Transverse colon (tissue), 4 donors: ENCODE measurements around the gene RPL35. TPM values are rescaled to one million over a fixed set of nuclear protein-coding genes. Genes with fewer than 3 reads are reported as not detected.
A peak's percentile ranks its signal among the peaks of the same experiment; 100 is the strongest.

ENCODE experiments used
- DNase-seq: peaks from one replicate; pipeline ENCODE4 v3.0.0-alpha.2; 2019
- H3K27ac ChIP-seq, 4 donors: fragments of 200-600 bp; sonication (generic); 2 replicates each; pipeline ENCODE4 v1.5.1; 2016 to 2018; ENCODE audit warnings: inconsistent platforms in 4 of 4
- H3K27me3 ChIP-seq: fragments of 200-600 bp; sonication (generic); 2 replicates; pipeline ENCODE4 v1.5.1; 2017; ENCODE audit warnings: inconsistent platforms
- H3K36me3 ChIP-seq, 4 donors: fragments of 200-600 bp; sonication (generic); 2 replicates each; pipeline ENCODE4 v1.5.1; 2017 to 2019; ENCODE audit warnings: inconsistent platforms in 4 of 4
- H3K4me1 ChIP-seq, 4 donors: fragments of 200-600 bp; sonication (generic); 2 replicates each; pipeline ENCODE4 v1.5.1; 2017 to 2020; ENCODE audit warnings: inconsistent platforms in 4 of 4
- H3K4me3 ChIP-seq, 4 donors: fragments of 200-600 bp; sonication (generic); 1 replicate in 1 of 4; 2 replicates in 3 of 4; pipeline versions ENCODE4 v1.5.1 to v1.6.1; 2017 to 2019; ENCODE audit warnings: inconsistent platforms in 4 of 4
- H3K9me3 ChIP-seq, 2 donors: fragments of 200-600 bp; sonication (generic); 2 replicates each; pipeline ENCODE4 v1.5.1; 2017 to 2019; ENCODE audit warnings: inconsistent platforms in 2 of 2
- EP300 ChIP-seq: sonication (generic); formaldehyde crosslinking; IDR thresholded peaks from one replicate; pipeline ENCODE4 v1.6.1; 2017; ENCODE audit warnings: antibody characterized with exemption, low read depth
- POLR2A ChIP-seq: fragments of 450-650 bp; IDR thresholded peaks from one replicate; pipeline ENCODE4 v1.6.1; 2016; ENCODE audit warnings: antibody characterized with exemption, mild to moderate bottlenecking, moderate library complexity
- POLR2AphosphoS5 ChIP-seq, 3 donors: sonication (generic); formaldehyde crosslinking; IDR thresholded peaks; one replicate each; pipeline ENCODE4 v1.6.1; 2016; ENCODE audit warnings: antibody characterized with exemption in 3 of 3
- WGBS, 2 donors: methylation state at CpG; one replicate each; pipeline ENCODE4 v1.1.5; 2018; ENCODE audit warnings: low coverage in 1 of 2; 5-methylcytosine and 5-hydroxymethylcytosine counted together
- in situ Hi-C, 4 donors: fragments of 200-750 bp; cut with MboI; loops; one replicate each; pipeline versions ENCODE4 v1.15.0 to v1.15.1; 2017; ENCODE audit warnings: low sequenced_read_pairs in 3 of 4, low pct_ligation_motif_present in 1 of 4, low pct_unique_long_range_greater_than_20kb in 1 of 4
- intact Hi-C: fragments of 100-400 bp; cut with DNase I; formaldehyde crosslinking; loops from one replicate; pipeline ENCODE4 v1.15.1; 2023; ENCODE audit warnings: low total_unique reads
- total RNA-seq, 4 donors: library from RNA; depleted of rRNA; stranded (reverse); fragments of >200 nt; gene quantifications; one replicate each; pipeline ENCODE4 v1.1.0, GENCODE V29; 2016
- TF ChIP-seq, protein P1 (sequence below), 5 experiments: fragments of 200-600 bp in 3 of 5; fragments of 450-650 bp in 2 of 5; sonication (generic) in 3 of 5; IDR thresholded peaks; 1 replicate in 2 of 5; 2 replicates in 3 of 5; pipeline ENCODE4 v1.5.1; 2016 to 2017; ENCODE audit warnings: antibody characterized with exemption in 5 of 5, inconsistent platforms in 3 of 5, mild to moderate bottlenecking in 2 of 5, moderate library complexity in 1 of 5

Gene RPL35
- total RNA-seq, 4 donors from 2014 or later = 498 to 3,953 (median 1,382) TPM

DNA sequence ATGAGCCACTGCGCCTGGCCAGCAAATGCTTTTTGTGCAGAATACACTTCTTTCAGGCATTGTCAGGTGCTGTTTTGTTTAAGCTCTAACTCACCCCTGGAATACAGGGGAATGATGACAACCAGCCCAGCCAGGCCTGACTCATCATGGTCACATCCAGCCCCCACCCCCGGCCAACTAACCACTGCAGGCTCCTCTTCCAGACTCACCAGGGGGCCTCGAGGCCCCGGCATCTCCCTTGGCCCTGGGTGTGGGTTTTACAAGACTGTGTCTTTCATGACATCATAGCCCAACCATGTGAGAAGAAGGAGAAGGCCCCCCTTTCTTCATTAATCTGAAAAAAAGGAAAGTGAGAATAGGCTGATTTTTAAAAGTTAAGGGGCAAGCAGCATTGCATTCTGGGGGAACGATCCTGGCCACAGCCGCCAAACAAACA, 49.3 kb downstream of the RPL35 start:
- 58 to 100% methylated on average over 1 to 6 of the region's 6 CpGs for whole genome bisulfite sequencing, 2 donors
- intact Hi-C loops (no loop called here), in situ Hi-C loops (no loop called here)
- no peak for TF ChIP-seq EP300
- no peak for TF ChIP-seq POLR2A
- no peak for TF ChIP-seq POLR2AphosphoS5 (IDR thresholded peaks at IDR 0.05)
- TF ChIP-seq, protein P1, sequence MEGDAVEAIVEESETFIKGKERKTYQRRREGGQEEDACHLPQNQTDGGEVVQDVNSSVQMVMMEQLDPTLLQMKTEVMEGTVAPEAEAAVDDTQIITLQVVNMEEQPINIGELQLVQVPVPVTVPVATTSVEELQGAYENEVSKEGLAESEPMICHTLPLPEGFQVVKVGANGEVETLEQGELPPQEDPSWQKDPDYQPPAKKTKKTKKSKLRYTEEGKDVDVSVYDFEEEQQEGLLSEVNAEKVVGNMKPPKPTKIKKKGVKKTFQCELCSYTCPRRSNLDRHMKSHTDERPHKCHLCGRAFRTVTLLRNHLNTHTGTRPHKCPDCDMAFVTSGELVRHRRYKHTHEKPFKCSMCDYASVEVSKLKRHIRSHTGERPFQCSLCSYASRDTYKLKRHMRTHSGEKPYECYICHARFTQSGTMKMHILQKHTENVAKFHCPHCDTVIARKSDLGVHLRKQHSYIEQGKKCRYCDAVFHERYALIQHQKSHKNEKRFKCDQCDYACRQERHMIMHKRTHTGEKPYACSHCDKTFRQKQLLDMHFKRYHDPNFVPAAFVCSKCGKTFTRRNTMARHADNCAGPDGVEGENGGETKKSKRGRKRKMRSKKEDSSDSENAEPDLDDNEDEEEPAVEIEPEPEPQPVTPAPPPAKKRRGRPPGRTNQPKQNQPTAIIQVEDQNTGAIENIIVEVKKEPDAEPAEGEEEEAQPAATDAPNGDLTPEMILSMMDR (IDR thresholded peaks at IDR 0.05) = no peak
- Histone ChIP-seq H3K36me3 (no peaks in the 10 kb centered on the region), H3K27me3 (no peaks in the 10 kb centered on the region), H3K27ac (peak overlapping the region; percentile 13 to 83 (median 77)), H3K4me1 (peaks cover 11 to 26% (median 24%) of the 10 kb centered on the region in 4 donors), H3K4me3 (no peak overlapping the region), H3K9me3 (no peaks in the 10 kb centered on the region)
- peak; percentile 47 for DNase-seq

DNA sequence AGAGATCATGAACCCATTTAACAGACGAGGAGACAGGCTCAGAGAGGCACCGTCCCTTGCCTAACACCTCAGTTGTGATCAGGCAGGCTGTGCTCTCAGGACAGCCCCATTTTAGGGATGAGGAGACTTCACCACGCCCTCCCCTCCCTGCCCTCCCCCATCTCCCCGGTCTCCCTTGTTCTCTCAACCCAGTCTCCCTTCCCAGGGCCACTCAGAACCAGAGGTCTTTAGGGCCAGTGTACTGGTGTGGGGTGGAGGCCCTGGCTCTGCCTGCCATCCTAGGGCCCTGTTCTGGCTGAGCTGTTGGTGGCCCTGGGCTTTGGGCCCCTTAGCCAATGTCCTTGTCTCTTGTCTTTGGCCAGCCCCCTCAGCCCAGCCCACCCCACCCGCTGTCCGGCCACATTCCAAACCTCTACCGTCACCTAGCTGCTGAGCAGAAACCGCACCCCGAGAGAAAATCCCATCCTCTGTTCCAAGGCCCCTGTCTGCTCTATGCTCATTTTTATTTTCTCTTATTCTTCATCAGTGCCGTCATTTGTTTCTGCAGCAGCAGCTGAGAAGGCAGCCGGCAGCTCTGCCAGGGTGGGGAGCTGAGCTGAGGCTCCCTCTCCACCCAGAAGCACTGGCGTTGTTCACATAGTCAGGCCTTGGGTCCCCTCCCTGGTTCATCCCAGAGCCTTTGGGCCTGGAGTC, 50.9 kb downstream of the RPL35 start:
- Histone ChIP-seq H3K4me1 (peaks cover 11 to 26% (median 24%) of the 10 kb centered on the region in 4 donors), H3K36me3 (no peaks in the 10 kb centered on the region), H3K4me3 (no peak overlapping the region), H3K9me3 (no peaks in the 10 kb centered on the region), H3K27ac (peak overlapping the region; percentile 63 to 83 (median 77)), H3K27me3 (no peaks in the 10 kb centered on the region)
- no peak for DNase-seq
- 60 to 74% methylated on average over 4 to 12 of the region's 12 CpGs for WGBS, 2 donors
- intact Hi-C loops = no loop called here
- in situ Hi-C loops = no loop called here
- no peak for TF ChIP-seq POLR2AphosphoS5 (IDR thresholded peaks at IDR 0.05)
- no peak for TF ChIP-seq EP300
- TF ChIP-seq, protein P1 (IDR thresholded peaks at IDR 0.05) = no peak
- TF ChIP-seq POLR2A = no peak

DNA sequence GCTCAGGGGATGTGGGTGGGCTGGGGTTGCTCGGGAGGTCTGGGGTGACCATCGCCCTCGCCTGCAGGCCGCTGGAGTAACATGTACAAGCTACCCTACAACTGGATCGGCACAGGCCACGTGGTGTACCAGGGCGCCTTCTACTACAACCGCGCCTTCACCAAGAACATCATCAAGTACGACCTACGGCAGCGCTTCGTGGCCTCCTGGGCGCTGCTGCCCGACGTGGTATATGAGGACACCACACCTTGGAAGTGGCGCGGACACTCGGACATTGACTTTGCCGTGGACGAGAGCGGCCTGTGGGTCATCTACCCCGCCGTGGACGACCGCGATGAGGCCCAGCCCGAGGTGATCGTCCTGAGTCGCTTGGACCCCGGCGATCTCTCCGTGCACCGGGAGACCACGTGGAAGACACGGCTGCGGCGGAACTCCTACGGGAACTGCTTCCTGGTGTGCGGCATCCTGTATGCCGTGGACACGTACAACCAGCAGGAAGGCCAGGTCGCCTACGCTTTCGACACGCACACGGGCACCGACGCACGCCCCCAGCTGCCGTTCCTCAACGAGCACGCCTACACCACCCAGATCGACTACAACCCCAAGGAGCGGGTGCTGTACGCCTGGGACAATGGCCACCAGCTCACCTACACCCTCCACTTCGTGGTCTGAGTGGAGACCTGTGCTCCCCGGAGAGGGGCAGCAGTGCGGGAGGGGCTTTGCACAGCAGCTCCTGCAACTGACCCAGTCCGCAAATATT, 51.8 kb downstream of the RPL35 start:
- Histone ChIP-seq H3K36me3 (no peaks in the 10 kb centered on the region), H3K27ac (peak overlapping the region in 3 of 4 donors; percentile 74 to 83 (median 80)), H3K4me3 (no peak overlapping the region), H3K4me1 (peaks cover 11 to 26% (median 24%) of the 10 kb centered on the region in 4 donors), H3K9me3 (no peaks in the 10 kb centered on the region), H3K27me3 (no peaks in the 10 kb centered on the region)
- DNase-seq = no peak
- TF ChIP-seq EP300 = no peak
- no peak for TF ChIP-seq POLR2A
- TF ChIP-seq, protein P1 (IDR thresholded peaks at IDR 0.05) = no peak
- no peak for TF ChIP-seq POLR2AphosphoS5 (IDR thresholded peaks at IDR 0.05)
- in situ Hi-C loops = no loop called here
- WGBS, 2 donors = 95 to 96% methylated on average over 20 to 58 of the region's 60 CpGs
- intact Hi-C loops = no loop called here

DNA sequence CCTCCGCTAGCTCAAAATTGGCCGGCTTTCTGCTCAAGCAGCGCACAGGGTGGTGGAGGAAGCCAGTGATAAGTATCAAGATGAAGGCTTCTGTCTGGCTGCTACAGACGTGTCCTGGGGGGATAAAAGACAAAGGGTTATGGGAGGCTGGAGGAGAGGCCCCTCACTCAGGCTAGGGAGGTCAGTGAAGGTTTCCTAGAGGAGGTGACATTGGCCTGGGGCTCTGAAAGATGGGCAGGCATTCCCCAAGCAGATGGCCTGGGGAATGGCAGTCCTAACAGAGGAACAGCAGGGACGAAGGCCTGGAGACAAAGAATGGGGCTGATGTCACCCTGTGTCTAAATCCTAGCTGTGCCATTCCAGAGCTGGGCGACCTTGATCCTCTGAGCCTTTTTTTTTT, 52.5 kb downstream of the RPL35 start:
- Histone ChIP-seq H3K4me3 (no peak overlapping the region), H3K27ac (no peak overlapping the region), H3K27me3 (no peaks in the 10 kb centered on the region), H3K36me3 (no peaks in the 10 kb centered on the region), H3K9me3 (no peaks in the 10 kb centered on the region), H3K4me1 (peaks cover 11 to 26% (median 24%) of the 10 kb centered on the region in 4 donors)
- 92 to 93% methylated on average over 3 to 6 of the region's 6 CpGs for WGBS, 2 donors
- no peak for DNase-seq
- intact Hi-C loops = no loop called here
- TF ChIP-seq POLR2A = no peak
- no peak for TF ChIP-seq POLR2AphosphoS5 (IDR thresholded peaks at IDR 0.05)
- in situ Hi-C loops = no loop called here
